ENCODE data around the gene AUTS2.

AUTS2 gene

GRCh38 chr7:70044981-70045380 lies 446.7 kb downstream of the AUTS2 start:
- in situ Hi-C loops (cut with MboI; ENCODE audit: low sequenced_read_pairs), result no loop called here

GRCh38 chr7:70047384-70047783 lies 449.1 kb downstream of the AUTS2 start:
- in situ Hi-C loops (cut with MboI; ENCODE audit: low sequenced_read_pairs), result no loop called here

GRCh38 chr7:70047891-70048448 lies 449.7 kb downstream of the AUTS2 start:
- in situ Hi-C loops (cut with MboI; ENCODE audit: low sequenced_read_pairs), result no loop called here

GRCh38 chr7:70051726-70052125 lies 453.5 kb downstream of the AUTS2 start:
- in situ Hi-C loops (cut with MboI; ENCODE audit: low sequenced_read_pairs), result no loop called here

- in situ Hi-C loops (cut with MboI; ENCODE audit: low sequenced_read_pairs), result no loop called here
Measured at GRCh38 chr7:70052691-70053090, 454.4 kb downstream of the AUTS2 start.

GRCh38 chr7:70053421-70053820 lies 455.1 kb downstream of the AUTS2 start:
- in situ Hi-C loops (cut with MboI; ENCODE audit: low sequenced_read_pairs), result no loop called here

GRCh38 chr7:70053989-70054388 lies 455.7 kb downstream of the AUTS2 start:
- in situ Hi-C loops (cut with MboI; ENCODE audit: low sequenced_read_pairs), result no loop called here

GRCh38 chr7:70056363-70056762 lies 458.1 kb downstream of the AUTS2 start:
- in situ Hi-C loops (cut with MboI; ENCODE audit: low sequenced_read_pairs), result no loop called here

- in situ Hi-C loops (cut with MboI; ENCODE audit: low sequenced_read_pairs), result no loop called here
Measured at GRCh38 chr7:70060298-70061068, 462.2 kb downstream of the AUTS2 start.

- in situ Hi-C loops (cut with MboI; ENCODE audit: low sequenced_read_pairs), result no loop called here
Measured at GRCh38 chr7:70063371-70063770, 465.1 kb downstream of the AUTS2 start.

- in situ Hi-C loops (cut with MboI; ENCODE audit: low sequenced_read_pairs), result no loop called here
Measured at GRCh38 chr7:70063927-70064326, 465.7 kb downstream of the AUTS2 start.

GRCh38 chr7:70066844-70067243 lies 468.6 kb downstream of the AUTS2 start:
- in situ Hi-C loops (cut with MboI; ENCODE audit: low sequenced_read_pairs), result no loop called here

- in situ Hi-C loops (cut with MboI; ENCODE audit: low sequenced_read_pairs), result no loop called here
Measured at GRCh38 chr7:70068531-70068930, 470.3 kb downstream of the AUTS2 start.

- in situ Hi-C loops (cut with MboI; ENCODE audit: low sequenced_read_pairs), result no loop called here
Measured at GRCh38 chr7:70069977-70070376, 471.7 kb downstream of the AUTS2 start.

- in situ Hi-C loops (cut with MboI; ENCODE audit: low sequenced_read_pairs), result no loop called here
Measured at GRCh38 chr7:70071766-70072165, 473.5 kb downstream of the AUTS2 start.

GRCh38 chr7:70072220-70072619 lies 473.9 kb downstream of the AUTS2 start:
- in situ Hi-C loops (cut with MboI; ENCODE audit: low sequenced_read_pairs), result no loop called here

- in situ Hi-C loops (cut with MboI; ENCODE audit: low sequenced_read_pairs), result no loop called here
Measured at GRCh38 chr7:70076325-70076724, 478.1 kb downstream of the AUTS2 start.

GRCh38 chr7:70082099-70082611 lies 483.9 kb downstream of the AUTS2 start:
- in situ Hi-C loops (cut with MboI; ENCODE audit: low sequenced_read_pairs), result no loop called here

- in situ Hi-C loops (cut with MboI; ENCODE audit: low sequenced_read_pairs), result no loop called here
Measured at GRCh38 chr7:70091362-70091761, 493.1 kb downstream of the AUTS2 start.

- in situ Hi-C loops (cut with MboI; ENCODE audit: low sequenced_read_pairs), result no loop called here
Measured at GRCh38 chr7:70092314-70093204, 494.3 kb downstream of the AUTS2 start.

GRCh38 chr7:70093205-70093904 lies 495.1 kb downstream of the AUTS2 start:
- in situ Hi-C loops (cut with MboI; ENCODE audit: low sequenced_read_pairs), result no loop called here
